ENCODE data around the gene ZNF532.
"Not testable (repeated sequence)": the region's sequence is repeated elsewhere in the genome, so short reads cannot be mapped to it uniquely, and the experiment has no call there.

The ZNF532 gene

GRCh38 chr18:59009846-59010245 lies 145.2 kb downstream of the ZNF532 start:
- DNase-seq (ENCODE audit: low spot score) = no peak

DNA sequence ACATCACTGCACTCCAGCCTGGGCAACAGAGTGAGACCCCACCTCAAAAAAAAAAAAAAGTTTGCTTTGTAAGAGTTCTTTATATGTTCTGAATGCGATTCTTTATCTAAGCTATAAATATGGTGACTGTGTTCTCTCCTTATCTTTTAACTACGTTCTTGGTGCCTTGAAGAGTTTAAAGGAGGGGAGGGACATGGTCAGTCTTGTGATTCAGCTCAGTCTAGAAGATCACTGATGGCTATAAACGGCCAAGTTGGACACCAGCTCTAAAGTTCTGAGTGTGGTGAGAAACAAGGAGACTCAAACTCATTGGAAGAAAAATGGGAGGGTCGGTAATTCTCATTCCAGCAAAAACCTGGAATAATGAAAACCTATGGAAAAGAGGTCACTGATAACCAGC lies 146.6 kb downstream of the ZNF532 start:
- no peak for DNase-seq (ENCODE audit: low spot score)

DNA sequence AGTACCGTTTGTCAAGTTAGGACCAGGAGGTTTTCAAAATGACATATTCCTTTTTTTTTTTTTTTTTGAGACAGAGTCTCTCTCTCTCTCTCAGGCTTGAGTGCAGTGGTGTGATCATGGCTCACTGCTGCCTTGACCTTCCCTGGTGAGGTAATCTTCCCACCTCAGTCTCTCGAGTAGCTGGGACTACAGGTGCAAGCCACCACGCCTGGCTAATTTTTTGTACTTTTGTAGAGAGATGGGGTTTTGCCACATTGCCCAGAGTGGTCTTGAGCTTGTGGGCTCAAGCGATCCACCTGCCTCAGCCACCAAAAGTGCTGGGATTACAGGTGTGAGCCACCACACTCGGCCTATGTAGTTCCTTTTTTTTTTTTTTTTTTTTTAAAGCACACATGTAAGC lies 147.1 kb downstream of the ZNF532 start:
- no peak for DNase-seq (ENCODE audit: low spot score)

DNA sequence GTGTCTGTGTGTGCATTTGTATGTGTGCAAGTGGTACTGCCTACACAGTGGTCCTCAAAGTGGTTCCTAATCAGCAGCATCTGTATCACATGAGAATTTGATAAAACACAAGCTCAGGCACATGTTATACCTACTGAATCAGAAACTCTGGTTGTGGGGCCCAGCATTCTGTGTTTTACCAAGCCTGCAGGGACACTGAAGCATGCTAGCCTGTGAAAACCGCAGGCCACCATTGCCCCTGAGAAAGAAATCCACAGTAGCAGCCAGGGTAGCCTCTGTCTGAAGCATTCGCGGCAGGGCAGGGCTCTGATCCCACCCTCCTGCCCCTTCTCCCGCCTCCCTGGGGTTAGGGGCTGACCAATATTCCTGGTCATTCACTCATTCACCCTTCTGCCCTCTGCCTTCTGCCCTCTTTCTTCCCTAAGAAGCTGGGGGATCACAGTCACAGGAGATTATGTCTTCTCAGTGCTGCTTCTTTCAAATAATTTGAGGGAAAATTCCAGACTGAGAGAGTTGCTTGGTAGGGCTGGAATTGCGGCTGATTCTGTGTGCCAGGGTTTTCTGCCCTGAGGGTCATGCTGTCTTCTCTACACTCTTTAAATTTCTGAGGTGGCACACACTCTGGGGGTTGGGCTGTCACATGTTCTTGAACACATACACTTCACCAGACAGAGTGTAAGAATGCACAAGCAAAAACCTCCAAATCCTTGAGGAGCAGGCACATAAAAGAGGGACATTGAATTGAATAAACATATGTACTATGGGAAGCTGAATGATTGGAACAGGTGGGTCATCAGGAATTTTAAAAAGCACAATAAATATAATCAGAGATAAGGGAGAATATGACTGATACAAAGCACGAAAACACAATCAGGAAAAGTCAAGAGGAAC lies 148.4 kb downstream of the ZNF532 start:
- no peak for DNase-seq (ENCODE audit: low spot score)

DNA sequence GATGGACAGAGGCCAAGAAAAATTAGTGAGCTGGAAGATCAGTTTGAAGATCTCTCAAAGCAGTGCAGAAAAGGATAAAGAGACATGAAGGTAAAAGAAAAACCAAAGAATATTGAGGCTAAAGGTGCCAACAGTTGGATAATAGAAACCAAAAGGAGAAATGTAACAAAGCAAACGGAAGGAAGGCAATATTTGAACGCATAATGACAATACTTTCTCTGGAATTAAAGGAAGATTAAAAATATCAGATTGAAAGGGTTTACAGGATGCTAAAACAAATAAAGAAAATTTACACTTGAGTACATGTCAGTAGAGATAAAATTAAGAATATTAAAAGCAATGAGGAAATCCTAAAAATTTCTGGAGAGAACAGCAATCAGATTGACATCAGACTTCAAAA lies 149.1 kb downstream of the ZNF532 start:
- no peak for DNase-seq (ENCODE audit: low spot score)

GRCh38 chr18:59015531-59016152 lies 151.0 kb downstream of the ZNF532 start:
- no peak for DNase-seq (ENCODE audit: low spot score)

GRCh38 chr18:59021500-59021899 lies 156.8 kb downstream of the ZNF532 start:
- no peak for DNase-seq (ENCODE audit: low spot score)

- DNase-seq (ENCODE audit: low spot score) = peak; percentile 53
Measured at GRCh38 chr18:59022167-59022945, 157.7 kb downstream of the ZNF532 start.

DNA sequence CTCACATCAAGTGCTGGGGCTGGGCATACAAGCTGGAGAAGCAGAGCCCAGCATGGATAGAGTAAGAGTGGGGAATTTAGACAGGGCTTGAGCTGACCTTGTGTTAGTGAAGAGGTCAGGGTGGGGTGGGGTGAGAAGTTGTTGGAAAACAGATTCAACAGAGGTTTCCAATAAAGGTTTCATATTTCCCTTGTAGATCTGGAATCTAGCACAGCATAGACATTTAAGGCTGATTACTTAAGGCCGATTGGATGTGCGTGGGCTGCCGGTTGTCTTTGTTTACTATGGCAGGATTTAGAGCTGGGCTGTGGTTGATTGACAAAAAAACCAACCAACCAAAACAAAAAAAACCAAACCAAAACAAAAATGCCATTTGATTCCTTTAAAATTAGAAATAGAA lies 160.2 kb downstream of the ZNF532 start:
- no peak for DNase-seq (ENCODE audit: low spot score)

- DNase-seq (ENCODE audit: low spot score) = not testable (repeated sequence)
Measured at GRCh38 chr18:59025532-59025931, 160.9 kb downstream of the ZNF532 start.

DNA sequence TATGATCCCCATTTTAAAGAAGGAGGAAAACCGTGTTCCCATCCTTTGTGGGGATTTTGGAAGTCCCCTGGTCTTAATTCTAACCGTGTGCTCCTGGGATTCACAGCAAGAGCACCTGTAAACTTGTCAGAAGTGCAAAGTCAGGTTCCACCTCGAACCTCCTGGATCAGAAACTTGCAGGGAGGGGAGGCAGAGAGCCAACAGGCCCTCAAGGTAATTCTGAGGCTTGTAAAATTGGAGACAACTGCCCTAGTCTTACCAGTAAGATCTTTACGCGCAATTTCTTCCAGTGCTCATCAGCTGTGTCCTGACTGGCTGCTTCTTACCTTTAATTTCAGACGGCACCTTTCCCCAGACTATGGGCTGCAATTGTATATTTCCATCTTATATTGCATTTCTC lies 161.7 kb downstream of the ZNF532 start:
- DNase-seq (ENCODE audit: low spot score) = no peak

DNA sequence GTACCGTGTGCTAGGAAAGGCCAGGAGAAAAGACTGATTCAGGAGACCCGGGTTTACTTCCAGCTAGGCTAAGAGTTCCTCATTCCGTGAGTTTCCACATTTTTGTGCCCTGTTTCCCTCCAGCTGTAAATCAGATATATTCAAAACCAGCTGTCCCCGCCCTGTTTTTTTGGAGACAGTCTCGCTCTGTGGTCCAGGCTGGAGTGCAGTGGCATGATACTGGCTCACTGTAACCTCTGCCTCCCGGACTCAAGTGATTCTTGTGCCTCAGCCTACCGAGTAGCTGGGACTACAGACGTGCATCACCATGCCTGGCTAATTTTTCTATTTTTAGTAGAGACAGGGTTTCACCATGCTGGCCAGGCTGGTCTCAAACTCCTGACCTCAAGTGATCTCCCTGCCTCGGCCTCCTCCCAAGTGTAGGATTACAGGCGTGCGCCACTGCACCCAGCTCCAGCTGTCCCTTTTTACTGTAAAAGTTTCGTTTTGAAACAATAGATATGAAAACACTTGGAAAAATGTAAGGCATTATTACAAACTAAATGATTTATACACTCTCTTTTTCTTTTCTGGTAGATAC lies 162.2 kb downstream of the ZNF532 start:
- no peak for DNase-seq (ENCODE audit: low spot score)

DNA sequence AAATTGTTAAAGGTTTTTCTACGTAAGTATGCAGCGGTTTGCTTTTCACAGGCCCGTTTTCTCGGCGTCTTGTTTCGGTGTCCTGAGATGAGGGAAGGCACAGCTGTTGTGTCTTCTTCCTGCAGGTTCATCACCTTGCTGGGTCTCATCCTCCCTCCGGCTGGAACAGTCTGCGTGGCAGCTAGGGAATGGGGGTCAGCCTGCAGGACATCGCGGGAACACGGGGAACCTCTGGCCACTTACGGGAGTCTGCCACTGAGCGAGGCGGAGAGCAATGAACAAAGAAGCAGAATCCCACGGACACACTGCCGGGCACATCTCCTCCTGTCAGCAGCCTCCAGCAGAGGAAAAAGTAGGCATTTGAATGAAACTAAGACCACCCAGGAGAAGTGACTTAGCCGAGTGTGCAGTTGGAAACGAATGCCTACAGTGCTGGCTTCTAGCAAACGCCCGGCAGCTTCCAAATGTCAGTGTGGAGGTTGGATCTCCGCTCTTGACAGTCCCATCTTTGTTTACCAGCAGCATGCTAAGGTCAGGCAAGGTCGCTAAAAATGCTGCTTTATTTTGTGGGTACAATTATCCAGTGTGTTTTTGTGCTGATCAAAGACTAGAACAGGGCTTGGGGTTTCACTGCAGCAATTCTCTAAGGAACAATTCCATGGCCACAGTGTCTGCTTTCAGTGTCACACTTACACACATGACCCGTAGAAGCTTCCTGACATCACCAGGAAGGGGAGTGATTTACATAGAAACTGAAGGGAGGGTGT lies 165.2 kb downstream of the ZNF532 start:
- DNase-seq (ENCODE audit: low spot score) = no peak

DNA sequence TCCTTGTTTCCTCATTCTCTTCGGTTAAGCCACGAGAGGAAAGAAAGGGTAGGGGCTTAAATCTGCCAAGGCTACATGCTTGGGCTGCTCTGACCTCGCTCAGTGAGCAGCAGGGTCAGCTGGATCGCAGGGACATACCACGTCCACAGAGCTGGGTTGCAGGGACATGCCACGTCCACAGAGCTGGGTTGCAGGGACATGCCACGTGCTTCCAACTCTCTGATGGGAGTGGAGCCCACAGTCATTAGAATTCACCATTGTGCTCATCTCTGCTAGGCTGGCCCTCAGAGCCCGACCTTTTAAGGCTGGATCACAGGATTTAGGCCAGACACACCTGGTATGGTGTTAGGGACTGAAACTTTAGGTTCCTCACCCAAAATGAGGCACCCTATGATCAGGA lies 167.6 kb downstream of the ZNF532 start:
- no peak for DNase-seq (ENCODE audit: low spot score)

DNA sequence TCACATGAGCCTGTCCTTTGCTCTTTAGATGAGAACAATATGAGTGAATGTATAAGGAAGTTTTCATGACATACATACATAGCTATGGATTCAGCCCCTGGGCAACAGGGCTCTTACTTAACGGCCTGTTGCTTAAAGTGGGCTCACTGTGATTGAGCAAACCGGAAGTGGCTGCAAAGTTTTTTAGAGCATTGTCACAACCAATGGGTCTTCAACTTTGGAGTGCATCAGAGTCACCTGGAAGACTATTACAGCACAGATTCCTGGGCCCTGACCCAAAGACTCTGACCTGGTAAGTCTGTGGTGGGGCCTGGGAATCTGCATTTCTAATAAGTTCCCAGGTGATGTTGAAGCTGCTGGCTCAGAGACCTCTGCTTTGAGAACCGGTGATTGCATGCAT lies 168.7 kb downstream of the ZNF532 start:
- no peak for DNase-seq (ENCODE audit: low spot score)

- no peak for DNase-seq (ENCODE audit: low spot score)
Measured at GRCh38 chr18:59033974-59034373, 169.3 kb downstream of the ZNF532 start.

DNA sequence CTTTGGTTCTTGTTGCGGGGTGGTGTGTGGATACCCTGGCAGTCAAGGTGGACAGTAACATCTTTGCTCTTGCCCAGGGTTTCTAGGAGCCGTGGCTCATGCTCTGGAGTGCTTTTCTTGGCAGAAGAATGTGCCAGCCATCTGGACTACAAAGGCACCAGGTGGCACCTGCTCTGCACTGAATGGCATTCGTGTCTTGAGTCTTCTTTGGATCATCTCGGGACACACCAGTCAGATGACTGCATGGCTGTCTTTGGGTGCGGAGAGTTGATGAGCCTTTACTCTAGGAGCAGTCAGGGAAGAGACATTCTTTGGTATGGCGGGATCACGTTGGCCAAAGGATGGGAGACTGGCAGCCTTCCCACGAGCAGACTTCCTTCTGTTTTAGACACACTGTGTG lies 170.9 kb downstream of the ZNF532 start:
- no peak for DNase-seq (ENCODE audit: low spot score)
